ENCODE results near the gene BTLA.

Gene BTLA

GRCh38 chr3:112448939-112449338, 50.3 kb downstream of the BTLA start:
- no peak for TF ChIP-seq ZNF384 (IDR thresholded peaks at IDR 0.05)
- ChIA-PET POLR2A (no interaction called here), CTCF (no interaction called here)
- no peak for DNase-seq (ENCODE audit: extremely low spot score)

GRCh38 chr3:112446343-112446742, 52.9 kb downstream of the BTLA start:
- CTCF ChIA-PET: no interaction called here
- no peak for DNase-seq (ENCODE audit: extremely low spot score)
- POLR2A ChIA-PET: no interaction called here
- TF ChIP-seq PKNOX1 (IDR thresholded peaks at IDR 0.05): no peak
- TF ChIP-seq SP1 (IDR thresholded peaks at IDR 0.05): no peak
- TF ChIP-seq ARNT (IDR thresholded peaks at IDR 0.05): no peak
- TF ChIP-seq L3MBTL2 (conservative IDR thresholded peaks at IDR 0.05): no peak

DNA sequence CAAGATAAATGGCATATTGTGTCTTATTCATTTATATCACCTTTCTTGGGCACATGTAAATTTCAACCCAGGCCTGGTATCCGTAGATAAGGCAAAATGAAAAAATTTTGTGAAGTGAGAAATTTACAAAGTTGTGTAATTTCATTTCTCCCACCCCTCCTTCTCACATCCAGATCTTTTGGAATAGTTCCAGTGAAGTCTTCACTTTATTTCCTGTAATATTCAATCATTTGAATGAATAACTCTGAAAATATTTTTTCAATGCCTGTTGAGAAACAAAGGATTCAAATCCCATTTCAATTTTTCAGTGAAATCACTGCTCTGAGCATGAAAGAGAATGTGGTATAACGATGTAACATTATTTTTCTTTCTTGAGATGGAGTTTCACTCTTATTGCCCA, 53.4 kb downstream of the BTLA start:
- CTCF ChIA-PET: no interaction called here

DNA sequence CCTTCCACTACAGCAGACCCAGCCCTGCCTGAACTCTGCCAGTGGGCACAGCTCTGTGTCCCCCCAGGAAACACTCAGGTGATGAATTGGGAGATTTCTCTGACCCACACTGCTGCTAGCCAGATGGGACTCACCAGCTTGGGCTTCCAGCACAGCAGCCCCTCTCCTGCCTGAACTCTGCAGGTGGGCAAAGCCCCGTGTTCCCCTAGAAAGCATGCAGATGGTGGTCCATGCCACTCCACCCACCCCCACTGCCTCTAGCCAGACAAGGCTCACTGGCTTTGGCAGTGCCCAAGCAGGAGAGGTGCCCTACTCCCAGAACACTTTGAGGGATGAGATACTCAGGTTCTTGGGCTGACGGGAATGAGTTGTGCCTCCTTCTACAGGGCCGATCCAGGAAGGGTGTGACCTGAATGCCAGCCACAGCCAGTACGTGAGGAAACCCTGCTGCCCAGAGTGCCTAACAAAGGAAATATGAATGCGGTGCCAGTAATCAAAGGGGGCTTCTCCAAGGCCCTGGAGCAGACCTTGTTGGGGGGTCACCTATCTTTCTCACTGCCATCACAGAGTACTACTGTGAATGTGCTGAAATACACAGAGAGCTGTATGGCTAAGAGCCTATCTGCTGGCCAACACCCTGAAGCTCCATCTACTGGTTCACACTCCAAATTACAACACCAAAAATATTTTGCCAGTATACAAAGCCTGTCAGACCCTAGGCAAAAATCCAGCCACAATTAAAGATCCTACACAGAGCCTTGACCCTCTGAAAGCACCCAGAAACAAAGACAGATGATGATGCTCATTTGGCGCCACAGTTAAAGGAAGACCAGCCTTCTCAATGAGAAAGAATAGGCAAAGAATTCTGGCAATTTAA, 61.9 kb downstream of the BTLA start:
- TF ChIP-seq L3MBTL2 (conservative IDR thresholded peaks at IDR 0.05) (no peak), LEF1 (IDR thresholded peaks at IDR 0.05; ENCODE audit: borderline replicate concordance) (no peak), FOXA1 (IDR thresholded peaks at IDR 0.05) (no peak), BHLHE40 (IDR thresholded peaks at IDR 0.05; ENCODE audit: borderline replicate concordance) (no peak), SUZ12 (IDR thresholded peaks at IDR 0.05) (no peak), FOXM1 (IDR thresholded peaks at IDR 0.05; ENCODE audit: borderline replicate concordance) (no peak), SP1 (IDR thresholded peaks at IDR 0.05) (no peak), HDGF (IDR thresholded peaks at IDR 0.05; ENCODE audit: borderline replicate concordance) (no peak), ZNF384 (IDR thresholded peaks at IDR 0.05) (no peak), ARNT (IDR thresholded peaks at IDR 0.05) (no peak), FOXK2 (IDR thresholded peaks at IDR 0.05) (no peak), PKNOX1 (IDR thresholded peaks at IDR 0.05) (no peak), NFRKB (IDR thresholded peaks at IDR 0.05) (no peak), ELF4 (IDR thresholded peaks at IDR 0.05) (no peak), TARDBP (IDR thresholded peaks at IDR 0.05) (no peak), CTBP1 (IDR thresholded peaks at IDR 0.05; ENCODE audit: borderline replicate concordance) (no peak)
- POLR2A ChIA-PET: no interaction called here
- DNase-seq (ENCODE audit: extremely low spot score): peak; percentile 18
- CTCF ChIA-PET: interaction anchor here (0.9 to 1.5 kb wide), 2 partner anchors 115 to 144 kb away, joined by 3 read pairs; no protein-coding TSS in a partner anchor

More for the DNA sequence above, 53.4 kb downstream of the BTLA start:
- POLR2A ChIA-PET: no interaction called here
- no peak for TF ChIP-seq SP1 (IDR thresholded peaks at IDR 0.05)
- no peak for TF ChIP-seq ELF4 (IDR thresholded peaks at IDR 0.05)
- no peak for TF ChIP-seq ARNT (IDR thresholded peaks at IDR 0.05)
- TF ChIP-seq TARDBP (IDR thresholded peaks at IDR 0.05): no peak
- TF ChIP-seq L3MBTL2 (conservative IDR thresholded peaks at IDR 0.05): no peak
- TF ChIP-seq SUZ12 (IDR thresholded peaks at IDR 0.05): no peak
- no peak for TF ChIP-seq PKNOX1 (IDR thresholded peaks at IDR 0.05)
- no peak for TF ChIP-seq CTBP1 (IDR thresholded peaks at IDR 0.05; ENCODE audit: borderline replicate concordance)
- DNase-seq (ENCODE audit: extremely low spot score): no peak

DNA sequence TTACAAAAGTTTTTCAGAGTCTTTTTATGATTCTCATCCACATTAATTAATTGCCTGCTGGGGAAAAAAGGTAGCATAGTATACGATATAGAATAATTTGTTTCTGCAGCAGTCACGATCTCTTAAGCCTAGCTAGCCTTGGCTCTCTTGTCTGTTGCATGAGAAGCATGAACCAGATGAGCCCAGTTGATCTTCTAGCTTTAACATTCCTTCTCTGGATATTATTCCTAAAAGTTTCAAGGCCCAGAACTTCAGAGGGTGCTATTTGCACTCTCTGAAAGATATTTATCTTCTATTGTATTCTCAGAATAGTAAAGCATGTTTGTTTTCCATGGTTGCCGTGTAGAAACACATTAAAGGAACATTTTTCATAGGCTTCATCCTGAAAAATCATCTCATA, 69.3 kb downstream of the BTLA start:
- TF ChIP-seq NFRKB (IDR thresholded peaks at IDR 0.05) (no peak), FOXA1 (IDR thresholded peaks at IDR 0.05) (no peak), SP1 (IDR thresholded peaks at IDR 0.05) (no peak), ZNF384 (IDR thresholded peaks at IDR 0.05) (no peak), ELF4 (IDR thresholded peaks at IDR 0.05) (no peak), LEF1 (IDR thresholded peaks at IDR 0.05; ENCODE audit: borderline replicate concordance) (no peak), SUZ12 (IDR thresholded peaks at IDR 0.05) (no peak), ARNT (IDR thresholded peaks at IDR 0.05) (no peak), FOXK2 (IDR thresholded peaks at IDR 0.05) (no peak), BHLHE40 (IDR thresholded peaks at IDR 0.05; ENCODE audit: borderline replicate concordance) (no peak), PKNOX1 (IDR thresholded peaks at IDR 0.05) (no peak)
- ChIA-PET CTCF (no interaction called here), POLR2A (no interaction called here)
- no peak for DNase-seq (ENCODE audit: extremely low spot score)

GRCh38 chr3:112427123-112427522, 72.1 kb downstream of the BTLA start:
- TF ChIP-seq L3MBTL2 (conservative IDR thresholded peaks at IDR 0.05): no peak
- no peak for TF ChIP-seq BHLHE40 (IDR thresholded peaks at IDR 0.05; ENCODE audit: borderline replicate concordance)
- no peak for TF ChIP-seq FOXK2 (IDR thresholded peaks at IDR 0.05)
- TF ChIP-seq LEF1 (IDR thresholded peaks at IDR 0.05; ENCODE audit: borderline replicate concordance): no peak
- no peak for TF ChIP-seq TARDBP (IDR thresholded peaks at IDR 0.05)
- no peak for DNase-seq (ENCODE audit: extremely low spot score)
- POLR2A ChIA-PET: no interaction called here
- CTCF ChIA-PET: no interaction called here

All from HEK293T (cell line).